Panc1 (cell line): ENCODE measurements around the gene HPCAL1. TPM values are rescaled to one million over a fixed set of nuclear protein-coding genes. Genes with fewer than 3 reads are reported as not detected.
A peak's percentile ranks its signal among the peaks of the same experiment; 100 is the strongest.

Source experiments
- ATAC-seq: fragments of 200-7000 bp; cut with Tn5 transposase; 2 replicates; pipeline ENCODE4 v1.9.1; 2020; ENCODE audit warnings: mild to moderate bottlenecking, moderate library complexity
- BruUV-seq: library from RNA; stranded (reverse); fragments of 400-500 nt; replicated peaks from 2 replicates; lab custom pipeline; 2021; lab: Mats Ljungman, UMichigan
- CTCF ChIA-PET: fragments of 300-600 bp; sonication (Branson Sonifier 250); formaldehyde crosslinking; loops from one replicate; lab custom pipeline; 2022; ENCODE audit warnings: antibody characterized with exemption; lab: Charles Lee
- POLR2A ChIA-PET: fragments of 300-600 bp; sonication (Branson Sonifier 250); formaldehyde crosslinking; loops from one replicate; lab custom pipeline; 2022; ENCODE audit warnings: antibody characterized with exemption; lab: Charles Lee
- DNase-seq: peaks from one replicate; pipeline ENCODE4 v3.0.0-alpha.2; 2010; ENCODE audit warnings: low read depth, low spot score
- H3K27ac ChIP-seq: 2 replicates; pipeline ENCODE4 v1.5.1; 2011; ENCODE audit warnings: mild to moderate bottlenecking, low read length, inconsistent platforms
- H3K27me3 ChIP-seq: fragments of 200-500 bp; sonication (Bioruptor generic); 2 replicates; pipeline ENCODE4 v1.6.0; 2014; ENCODE audit warnings: low read length, inconsistent platforms; ENCODE audit not compliant: control insufficient read depth, insufficient read depth
- H3K36me3 ChIP-seq: fragments of 200-500 bp; sonication (Bioruptor generic); 2 replicates; pipeline ENCODE4 v1.5.1; 2014; ENCODE audit warnings: inconsistent platforms, mild to moderate bottlenecking, low read length, moderate library complexity; ENCODE audit not compliant: control insufficient read depth, insufficient read depth
- H3K4me1 ChIP-seq: 2 replicates; pipeline ENCODE4 v1.5.1; 2011; ENCODE audit warnings: inconsistent platforms, mild to moderate bottlenecking, low read length, moderate library complexity; ENCODE audit not compliant: control insufficient read depth, insufficient read depth
- H3K4me3 ChIP-seq, 2 experiments: 2 replicates each; pipeline ENCODE4 v1.5.1; 2011 to 2012; ENCODE audit warnings: low read depth in 2 of 2, low read length in 2 of 2, mild to moderate bottlenecking in 2 of 2, inconsistent platforms in 1 of 2, moderate library complexity in 1 of 2
- H3K9me3 ChIP-seq: fragments of 200-500 bp; sonication (Bioruptor generic); 2 replicates; pipeline ENCODE4 v1.5.1; 2014; ENCODE audit warnings: low read depth, mild to moderate bottlenecking, inconsistent platforms, low read length, moderate library complexity; ENCODE audit not compliant: control insufficient read depth, insufficient read depth
- CTCF ChIP-seq: fragments of 450-650 bp; IDR thresholded peaks from 2 replicates; pipeline ENCODE4 v1.5.1; 2017; ENCODE audit warnings: mild to moderate bottlenecking
- POLR2AphosphoS5 ChIP-seq: IDR thresholded peaks from 2 replicates; pipeline ENCODE4 v1.6.1; 2012; ENCODE audit warnings: mild to moderate bottlenecking, low read depth, low read length, moderate library complexity
- REST ChIP-seq, 2 experiments: IDR thresholded peaks; 2 replicates each; pipeline ENCODE4 v1.6.1; 2011 to 2012; ENCODE audit warnings: low read depth in 2 of 2, control low read depth in 1 of 2, low read length in 1 of 2, mild to moderate bottlenecking in 1 of 2, moderate library complexity in 1 of 2; ENCODE audit not compliant: insufficient read depth in 1 of 2
- SIN3A ChIP-seq: IDR thresholded peaks from 2 replicates; pipeline ENCODE4 v1.6.1; 2012; ENCODE audit warnings: low read depth, mild to moderate bottlenecking, low read length, moderate library complexity, borderline replicate concordance; ENCODE audit not compliant: insufficient read depth
- TCF7L2 ChIP-seq: IDR thresholded peaks from 2 replicates; pipeline ENCODE4 v1.6.1; 2011; ENCODE audit warnings: mild to moderate bottlenecking, low read depth, low read length, inconsistent platforms
- in situ Hi-C: cut with HindIII; loops from 2 replicates; pipeline ENCODE4 v1.10.0; 2016; ENCODE audit warnings: low sequenced_read_pairs, low pct_unique_long_range_greater_than_20kb
- intact Hi-C: fragments of 100-400 bp; cut with micrococcal nuclease; formaldehyde crosslinking; loops from one replicate; pipeline ENCODE4 v1.10.0; 2022; ENCODE audit not compliant: unreplicated experiment
- total RNA-seq: library from RNA; stranded (reverse); gene quantifications from one replicate; pipeline ENCODE4 v1.2.1, GENCODE V29; 2021; ENCODE audit not compliant: unreplicated experiment

Gene HPCAL1
- total RNA-seq, 1 experiment from 2014 or later, result 234 TPM

- Histone ChIP-seq H3K9me3 (no peaks in the 10 kb centered on the region), H3K4me1 (peaks cover 92% of the 10 kb centered on the region), H3K36me3 (no peaks in the 10 kb centered on the region), H3K27ac (peak overlapping the region; percentile 87), H3K27me3 (no peaks in the 10 kb centered on the region), H3K4me3 (no peak overlapping the region)
- TF ChIP-seq TCF7L2 (no peak), CTCF (no peak), SIN3A (no peak), POLR2AphosphoS5 (no peak), REST (IDR thresholded peaks at IDR 0.05; ENCODE audit: insufficient read depth in 1 of 2, low read depth in 2 of 2, low read length in 1 of 2) (no peak)
- ChIA-PET CTCF (interaction anchor here (1.2 kb wide), 1 partner anchor 13 kb away, joined by 3 read pairs; no protein-coding TSS in a partner anchor), POLR2A (no interaction called here)
- in situ Hi-C loops (no loop called here), intact Hi-C loops (loop anchor here (5.0 kb wide), 1 partner anchor 64 kb away; no protein-coding TSS in a partner anchor)
- DNase-seq, result no peak
- no peak for ATAC-seq
- BruUV-seq, result no TSS peak
Measured at GRCh38 chr2:10343191-10343590, 40.5 kb downstream of the HPCAL1 start.

GRCh38 chr2:10343658-10344057 is 41.0 kb downstream of the HPCAL1 start:
- Histone ChIP-seq H3K4me3 (no peak overlapping the region), H3K4me1 (peaks cover 91% of the 10 kb centered on the region), H3K27me3 (no peaks in the 10 kb centered on the region), H3K36me3 (no peaks in the 10 kb centered on the region), H3K27ac (peak overlapping the region; percentile 87), H3K9me3 (no peaks in the 10 kb centered on the region)
- TF ChIP-seq REST (IDR thresholded peaks at IDR 0.05; ENCODE audit: insufficient read depth in 1 of 2, low read depth in 2 of 2, low read length in 1 of 2) (no peak), TCF7L2 (no peak), SIN3A (no peak), POLR2AphosphoS5 (no peak), CTCF (no peak)
- ChIA-PET POLR2A (no interaction called here), CTCF (no interaction called here)
- ATAC-seq (0 out of 2 replicates have a peak, but pooled peaks have one; percentile 4), DNase-seq (no peak)
- BruUV-seq, result no TSS peak
- intact Hi-C loops (loop anchor here (5.0 kb wide), 1 partner anchor 64 kb away; no protein-coding TSS in a partner anchor), in situ Hi-C loops (no loop called here)
